OCI-LY7 (cell line): ENCODE results near the gene CTH. TPM values are rescaled to one million over a fixed set of nuclear protein-coding genes. Genes with fewer than 3 reads are reported as not detected.

ENCODE experiments used
- BruUV-seq: library from RNA; stranded (reverse); fragments of 400-500 nt; replicated peaks from 2 replicates; lab custom pipeline; 2021; lab: Mats Ljungman, UMichigan
- CTCF ChIA-PET: fragments of 300-600 bp; sonication (Branson Sonifier 250); formaldehyde crosslinking; loops from one replicate; lab custom pipeline; 2022; ENCODE audit warnings: antibody characterized with exemption; ENCODE audit not compliant: unreplicated experiment; lab: Charles Lee
- POLR2A ChIA-PET: fragments of 300-600 bp; sonication (Branson Sonifier 250); formaldehyde crosslinking; loops from one replicate; lab custom pipeline; 2022; ENCODE audit warnings: antibody characterized with exemption; lab: Charles Lee
- DNase-seq: peaks from one replicate; pipeline ENCODE4 v3.0.0-alpha.2; 2015; ENCODE audit warnings: low spot score
- H2AFZ ChIP-seq: fragments of 200-600 bp; sonication (generic), shearing (Covaris generic); 2 replicates; pipeline ENCODE4 v1.6.1; 2014; ENCODE audit warnings: mild to moderate bottlenecking, antibody characterized with exemption, low read length, moderate library complexity
- H3K27ac ChIP-seq: fragments of 200-600 bp; sonication (generic); 2 replicates; pipeline ENCODE4 v1.5.1; 2014; ENCODE audit warnings: mixed run types, low read depth, mild to moderate bottlenecking, moderate library complexity, low read length, inconsistent platforms; ENCODE audit not compliant: poor library complexity, severe bottlenecking
- H3K36me3 ChIP-seq: fragments of 200-600 bp; sonication (generic); 2 replicates; pipeline ENCODE4 v1.6.1; 2014; ENCODE audit warnings: mild to moderate bottlenecking, antibody characterized with exemption, low read length, moderate library complexity, mixed read lengths; ENCODE audit not compliant: insufficient read depth
- H3K4me1 ChIP-seq: fragments of 200-600 bp; sonication (generic); 2 replicates; pipeline ENCODE4 v1.5.1; 2014; ENCODE audit warnings: mild to moderate bottlenecking, low read length; ENCODE audit not compliant: insufficient read depth, poor library complexity, severe bottlenecking
- H3K4me2 ChIP-seq: fragments of 200-600 bp; sonication (generic); 2 replicates; pipeline ENCODE4 v1.6.1; 2014; ENCODE audit warnings: mild to moderate bottlenecking, low read length
- H3K4me3 ChIP-seq: fragments of 200-600 bp; sonication (generic); 2 replicates; pipeline ENCODE4 v1.5.1; 2014; ENCODE audit warnings: mild to moderate bottlenecking, low read depth, low read length; ENCODE audit not compliant: poor library complexity, severe bottlenecking
- H3K79me2 ChIP-seq: fragments of 200-600 bp; sonication (generic); 2 replicates; pipeline ENCODE4 v1.6.1; 2016; ENCODE audit warnings: low read depth, mild to moderate bottlenecking, low read length, moderate library complexity, mixed read lengths; ENCODE audit not compliant: insufficient read depth
- H3K9me2 ChIP-seq: fragments of 200-600 bp; sonication (generic); 2 replicates; pipeline ENCODE4 v1.6.1; 2016; ENCODE audit warnings: mild to moderate bottlenecking, low read length, mixed read lengths; ENCODE audit not compliant: insufficient read depth
- H3K9me3 ChIP-seq: fragments of 200-600 bp; sonication (generic); 2 replicates; pipeline ENCODE4 v1.6.1; 2014; ENCODE audit warnings: mild to moderate bottlenecking, mixed run types, low read length, mixed read lengths
- H4K20me1 ChIP-seq: fragments of 200-600 bp; sonication (generic); 2 replicates; pipeline ENCODE4 v1.6.1; 2014; ENCODE audit warnings: mild to moderate bottlenecking, antibody characterized with exemption, low read length, moderate library complexity, mixed read lengths; ENCODE audit not compliant: insufficient read depth
- CTCF ChIP-seq: fragments of 200-600 bp; sonication (generic); conservative IDR thresholded peaks from 2 replicates; pipeline ENCODE4 v1.5.1; 2014; ENCODE audit warnings: mild to moderate bottlenecking, antibody characterized with exemption, low read length, moderate library complexity, mixed read lengths
- EZH2phosphoT487 ChIP-seq: fragments of 200-600 bp; sonication (generic); IDR thresholded peaks from 2 replicates; pipeline ENCODE4 v1.6.1; 2018; ENCODE audit warnings: low read depth, borderline replicate concordance, mild to moderate bottlenecking, mixed run types, antibody characterized with exemption, low read length, moderate library complexity, mixed read lengths
- intact Hi-C: fragments of 100-400 bp; cut with micrococcal nuclease; formaldehyde crosslinking; loops from one replicate; pipeline ENCODE4 v1.10.0; 2022; ENCODE audit not compliant: unreplicated experiment
- total RNA-seq, 2 experiments: library from RNA; depleted of rRNA in 1 of 2; stranded (reverse); fragments of >200 nt in 1 of 2; shearing (Covaris generic) in 1 of 2; gene quantifications; 2 replicates each; pipeline ENCODE4 v1.2.3, GENCODE V29; 2014 to 2022

Gene CTH
- total RNA-seq, 2 experiments from 2014 or later = 9.7 to 14.4 TPM

GRCh38 chr1:70431317-70431716 lies 20.2 kb downstream of the CTH start:
- H3K9me3 ChIP-seq = no peaks in the 10 kb centered on the region
- ChIA-PET CTCF (no interaction called here), POLR2A (no interaction called here)
- TF ChIP-seq CTCF = no peak
- no peak for TF ChIP-seq EZH2phosphoT487
- no peaks in the 10 kb centered on the region for H4K20me1 ChIP-seq
- no peak overlapping the region for H3K4me3 ChIP-seq
- no peak overlapping the region for H3K27ac ChIP-seq
- no peak overlapping the region for H2AFZ ChIP-seq
- BruUV-seq = no TSS peak
- no peaks in the 10 kb centered on the region for H3K9me2 ChIP-seq
- no peaks in the 10 kb centered on the region for H3K4me1 ChIP-seq
- no peak for DNase-seq
- no peaks in the 10 kb centered on the region for H3K79me2 ChIP-seq
- no peak overlapping the region for H3K4me2 ChIP-seq
- intact Hi-C loops = no loop called here
- peaks cover 8% of the 10 kb centered on the region; the same call in 1 of the 2 replicates for H3K36me3 ChIP-seq

GRCh38 chr1:70431874-70432273 lies 20.8 kb downstream of the CTH start:
- Histone ChIP-seq H4K20me1 (no peaks in the 10 kb centered on the region), H3K4me1 (no peaks in the 10 kb centered on the region), H3K4me3 (no peak overlapping the region), H3K36me3 (peaks cover 8% of the 10 kb centered on the region; the same call in 1 of the 2 replicates), H2AFZ (no peak overlapping the region), H3K9me3 (no peaks in the 10 kb centered on the region), H3K27ac (no peak overlapping the region), H3K4me2 (no peak overlapping the region), H3K9me2 (no peaks in the 10 kb centered on the region), H3K79me2 (no peaks in the 10 kb centered on the region)
- TF ChIP-seq CTCF (no peak), EZH2phosphoT487 (no peak)
- intact Hi-C loops = no loop called here
- BruUV-seq = no TSS peak
- ChIA-PET CTCF (no interaction called here), POLR2A (interaction anchor here (0.7 kb wide), 1 partner anchor 37 kb away, joined by 7 read pairs; no protein-coding TSS in a partner anchor)
- DNase-seq = no peak

DNA sequence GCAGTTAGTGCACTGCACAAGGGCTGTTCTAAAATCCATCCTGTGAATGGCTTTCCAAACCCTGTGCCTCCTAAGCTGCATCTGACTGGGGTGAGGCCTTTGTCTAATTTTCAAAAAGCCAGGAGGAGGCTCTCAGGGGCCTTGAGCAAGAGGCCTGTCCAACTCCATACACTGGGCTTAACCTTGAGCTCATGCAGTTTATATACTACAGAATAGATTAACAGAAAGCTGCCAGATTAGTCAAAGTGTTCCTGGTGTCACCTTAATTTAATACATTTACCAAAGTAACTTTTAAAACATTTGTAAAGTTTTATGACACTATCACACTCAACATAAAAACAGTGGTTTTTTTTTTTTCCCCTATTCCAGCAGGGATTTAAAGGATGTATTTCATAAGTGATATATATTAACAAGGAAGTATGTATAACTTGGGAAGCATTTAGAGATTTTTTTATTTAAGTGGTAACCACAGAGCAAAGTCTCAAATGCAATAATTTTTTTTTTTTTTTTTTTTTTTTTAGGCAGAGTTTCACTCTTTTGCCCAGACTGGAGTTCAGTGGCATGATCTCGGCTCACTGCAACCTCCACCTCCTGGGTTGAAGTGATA lies 23.3 kb downstream of the CTH start:
- no peak overlapping the region for H3K27ac ChIP-seq
- H4K20me1 ChIP-seq = no peaks in the 10 kb centered on the region
- H3K9me3 ChIP-seq = no peaks in the 10 kb centered on the region
- TF ChIP-seq CTCF (no peak), EZH2phosphoT487 (no peak)
- H3K4me2 ChIP-seq = no peak overlapping the region
- no peaks in the 10 kb centered on the region for H3K4me1 ChIP-seq
- H3K9me2 ChIP-seq = no peaks in the 10 kb centered on the region
- no peak overlapping the region for H3K4me3 ChIP-seq
- no TSS peak for BruUV-seq
- H2AFZ ChIP-seq = no peak overlapping the region
- POLR2A ChIA-PET = interaction anchor here (0.6 to 1.1 kb wide), 3 partner anchors 12 to 85 kb away, joined by 3 to 7 read pairs (median 3); no protein-coding TSS in a partner anchor
- intact Hi-C loops = no loop called here
- peaks cover 8% of the 10 kb centered on the region; the same call in 1 of the 2 replicates for H3K36me3 ChIP-seq
- no peaks in the 10 kb centered on the region for H3K79me2 ChIP-seq
- CTCF ChIA-PET = no interaction called here
- DNase-seq = no peak
